Measurements from ENCODE around the gene CCDC9B.

CCDC9B gene

DNA sequence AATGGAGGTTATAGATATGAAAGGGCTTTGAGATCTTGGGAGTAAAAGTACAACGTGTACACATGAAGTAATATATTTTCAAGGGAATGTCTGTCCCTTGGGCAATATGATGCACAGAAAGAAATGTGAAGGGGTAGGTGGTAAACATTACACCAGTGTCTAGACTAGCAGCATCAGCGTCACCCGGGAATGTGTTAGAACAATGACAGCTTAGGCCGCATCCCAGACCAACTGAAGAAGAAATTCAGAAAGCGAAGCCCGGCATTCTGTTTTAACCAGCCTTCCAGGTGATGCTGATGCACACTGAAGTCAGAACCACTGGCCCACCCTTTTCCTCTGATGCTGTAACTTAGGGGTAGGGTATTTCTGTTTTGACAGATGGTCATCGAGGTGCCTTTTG, 10.9 kb downstream of the CCDC9B start:
- DNase-seq (ENCODE audit: low read depth): no peak

DNA sequence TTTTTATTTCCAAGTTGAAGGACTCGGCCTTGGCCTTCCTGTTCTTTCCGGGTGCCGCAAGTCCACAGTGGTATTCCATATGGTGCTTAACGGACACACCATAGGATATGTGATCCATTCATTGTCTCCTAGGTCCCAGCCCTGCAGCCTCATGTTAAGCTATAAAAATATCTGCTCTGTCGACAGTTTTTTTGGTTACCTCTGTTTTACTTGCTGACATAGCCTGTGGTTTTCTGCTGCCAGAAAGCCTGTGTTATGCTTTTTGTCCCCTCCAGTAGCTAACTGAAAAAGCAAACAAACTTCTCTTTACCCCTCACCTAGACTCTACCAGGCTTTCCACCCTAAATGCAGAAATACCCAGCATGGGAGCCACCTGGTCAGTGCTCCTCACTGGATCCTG, 12.0 kb downstream of the CCDC9B start:
- no peak for DNase-seq (ENCODE audit: low read depth)

DNA sequence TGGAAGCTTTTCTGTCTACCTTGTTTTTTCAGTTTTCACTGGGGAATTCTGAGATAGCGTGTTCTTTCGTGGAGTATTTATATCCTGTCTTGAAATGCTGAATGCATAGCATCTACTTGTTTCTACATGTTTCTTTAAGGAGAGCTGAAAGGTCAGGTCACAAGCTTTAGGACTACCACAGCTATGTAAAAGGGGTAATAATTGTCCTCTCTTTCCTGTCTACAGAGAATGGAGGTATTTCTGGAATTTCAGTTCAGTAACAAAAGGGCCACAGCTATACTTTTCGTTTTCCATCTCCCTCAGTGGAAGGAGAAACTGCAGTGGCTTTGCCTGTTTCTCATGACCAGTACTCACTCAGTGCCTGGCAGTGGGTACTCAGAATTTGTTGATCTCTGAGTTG, 12.6 kb downstream of the CCDC9B start:
- no peak for DNase-seq (ENCODE audit: low read depth)

DNA sequence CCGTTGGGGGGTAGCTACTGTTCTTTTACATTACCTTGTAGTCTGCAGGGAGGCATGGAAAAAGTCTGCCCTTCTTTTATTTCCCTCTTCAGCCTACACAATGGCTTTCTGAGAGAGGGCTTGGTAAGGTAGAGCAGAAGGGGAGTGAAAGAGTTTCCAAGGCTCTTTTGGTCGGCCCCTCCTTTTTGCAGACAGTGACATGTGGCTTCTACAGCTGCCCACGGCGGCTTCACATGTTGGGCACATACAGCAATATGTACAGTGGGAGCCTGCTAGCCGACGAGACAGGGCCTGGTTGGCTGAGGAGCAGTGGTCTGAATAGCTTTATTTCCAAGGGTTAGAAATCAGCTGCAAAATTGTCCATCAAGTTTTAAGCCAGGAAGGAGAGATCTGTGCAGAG, 13.3 kb downstream of the CCDC9B start:
- DNase-seq (ENCODE audit: low read depth): no peak

DNA sequence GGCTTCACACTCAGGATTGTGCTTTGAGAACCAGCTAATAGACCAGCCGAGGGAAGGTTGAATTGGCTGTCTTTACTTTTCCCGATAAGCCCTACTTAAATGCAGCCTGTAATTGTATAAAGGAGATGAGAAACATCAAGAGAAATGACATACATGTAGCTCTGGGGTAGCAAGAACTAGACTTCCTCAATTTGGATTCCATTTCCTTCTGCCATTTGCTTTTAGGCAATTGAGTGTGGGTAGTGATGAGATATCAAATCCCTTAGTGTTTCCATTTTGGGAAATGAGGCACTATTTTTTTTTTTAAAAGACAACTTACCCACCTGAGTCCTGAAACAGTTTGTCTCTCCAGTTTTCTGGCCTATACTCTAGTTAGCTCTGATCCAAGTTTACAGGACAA, 15.0 kb downstream of the CCDC9B start:
- no peak for DNase-seq (ENCODE audit: low read depth)

DNA sequence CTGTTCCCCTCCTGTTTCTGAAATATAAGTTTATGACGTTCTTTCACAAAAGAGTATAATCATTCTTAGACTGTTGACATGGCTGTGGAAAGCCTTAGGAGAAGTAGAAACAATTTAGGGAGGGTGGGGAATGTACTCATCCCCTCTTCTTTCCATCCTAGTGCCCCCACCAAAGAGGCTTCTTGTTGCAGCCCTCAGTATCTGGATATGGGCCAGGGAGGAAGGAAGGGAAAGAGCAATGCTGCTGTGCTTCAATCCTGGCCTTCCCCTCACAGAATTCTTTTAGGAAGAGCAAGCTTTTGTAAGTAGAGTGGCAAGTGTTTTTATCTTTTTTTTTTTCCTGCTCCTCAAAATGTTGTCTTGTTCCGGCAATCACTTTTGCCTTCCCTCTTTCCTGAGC, 15.6 kb downstream of the CCDC9B start:
- DNase-seq (ENCODE audit: low read depth): no peak

DNA sequence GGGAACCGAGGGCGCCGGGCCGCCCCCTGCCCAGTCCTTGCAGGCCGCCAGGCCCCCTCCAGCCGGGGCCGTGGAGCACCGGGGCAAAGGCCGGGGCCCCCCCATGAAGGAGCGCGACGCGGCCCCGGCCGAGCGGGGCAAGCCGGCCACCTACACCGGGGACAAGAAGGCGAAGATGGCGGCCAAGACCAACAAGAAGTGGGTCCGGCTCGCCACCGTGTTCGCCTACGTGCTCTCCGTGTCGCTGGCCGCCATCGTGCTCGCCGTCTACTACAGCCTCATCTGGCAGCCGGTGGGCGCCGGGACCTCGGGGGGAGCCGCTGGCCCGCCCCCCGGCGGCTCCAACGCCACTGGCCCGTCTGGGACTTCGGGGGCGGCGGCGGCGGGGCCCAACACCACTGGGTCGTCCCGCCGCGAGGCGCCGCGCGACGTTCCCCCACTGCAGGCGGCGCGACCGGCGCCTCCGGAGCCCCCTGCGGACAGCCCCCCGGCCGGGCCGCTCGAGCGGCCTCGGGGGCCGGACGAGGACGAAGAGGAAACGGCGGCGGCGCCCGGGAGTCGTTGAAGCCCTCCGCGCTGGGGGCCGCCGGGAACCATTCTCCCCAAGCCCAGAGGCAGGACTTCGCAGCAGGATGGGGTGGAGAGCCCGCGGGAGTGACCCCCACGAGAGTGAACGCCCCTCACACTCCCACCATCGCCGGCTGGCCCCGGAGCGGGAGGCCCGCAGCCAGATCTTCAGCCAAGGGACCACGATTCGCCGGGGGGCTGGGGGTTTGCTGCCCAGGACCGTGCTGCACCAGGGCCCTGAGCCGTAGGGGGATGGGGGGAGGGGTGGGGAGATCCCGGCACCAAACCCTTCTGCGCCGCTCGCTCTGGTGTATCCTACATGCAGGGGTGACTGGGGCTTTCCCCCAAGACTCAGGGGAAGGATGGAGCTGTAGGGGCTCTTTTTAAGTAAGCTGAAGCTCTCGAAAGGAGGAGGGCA, 16.5 kb downstream of the CCDC9B start:
- no peak for DNase-seq (ENCODE audit: low read depth)

DNA sequence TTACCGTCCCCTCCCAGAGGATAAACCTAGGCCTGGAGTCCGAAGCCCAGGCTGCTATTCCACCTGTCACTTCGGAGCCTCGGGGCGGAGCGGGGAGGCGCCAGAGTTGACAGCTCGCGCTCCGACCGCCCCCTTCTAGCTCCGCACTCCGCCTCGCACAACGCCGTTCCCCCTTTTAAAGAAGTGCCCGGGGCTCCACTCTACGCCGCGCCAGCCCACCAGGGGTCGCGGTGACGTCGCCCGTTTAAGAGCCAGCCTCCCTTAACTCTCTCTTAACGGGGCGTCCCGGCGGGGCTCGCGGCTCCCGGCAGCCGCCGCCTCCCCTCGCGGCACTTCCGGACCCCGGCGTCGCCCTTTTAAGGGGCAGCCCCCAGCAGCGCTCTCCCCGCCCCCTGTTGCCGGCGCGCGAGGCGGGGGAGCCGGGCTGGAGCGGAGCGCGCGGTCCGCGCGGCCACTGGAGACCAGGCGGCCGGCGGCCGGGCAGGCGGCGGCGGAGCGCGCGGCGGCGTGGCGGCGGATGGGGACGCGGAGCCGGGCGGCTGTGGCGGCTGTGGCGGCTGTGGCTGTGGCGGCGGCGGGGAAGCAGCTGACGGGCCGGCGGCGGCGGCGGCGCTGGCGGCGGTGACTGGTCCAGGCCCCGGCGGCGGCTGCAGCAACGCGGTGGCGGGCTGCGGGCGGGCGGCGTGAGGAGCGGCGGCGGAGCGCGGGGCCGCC, 17.3 kb downstream of the CCDC9B start, which contains the start of gene INAFM2:
INAFM2 (plus strand) TSS at position 454 of the 714 bp plus-strand sequence. CDS start 364 bp downstream, outside the sequence.
- DNase-seq (ENCODE audit: low read depth): peak; percentile 91

DNA sequence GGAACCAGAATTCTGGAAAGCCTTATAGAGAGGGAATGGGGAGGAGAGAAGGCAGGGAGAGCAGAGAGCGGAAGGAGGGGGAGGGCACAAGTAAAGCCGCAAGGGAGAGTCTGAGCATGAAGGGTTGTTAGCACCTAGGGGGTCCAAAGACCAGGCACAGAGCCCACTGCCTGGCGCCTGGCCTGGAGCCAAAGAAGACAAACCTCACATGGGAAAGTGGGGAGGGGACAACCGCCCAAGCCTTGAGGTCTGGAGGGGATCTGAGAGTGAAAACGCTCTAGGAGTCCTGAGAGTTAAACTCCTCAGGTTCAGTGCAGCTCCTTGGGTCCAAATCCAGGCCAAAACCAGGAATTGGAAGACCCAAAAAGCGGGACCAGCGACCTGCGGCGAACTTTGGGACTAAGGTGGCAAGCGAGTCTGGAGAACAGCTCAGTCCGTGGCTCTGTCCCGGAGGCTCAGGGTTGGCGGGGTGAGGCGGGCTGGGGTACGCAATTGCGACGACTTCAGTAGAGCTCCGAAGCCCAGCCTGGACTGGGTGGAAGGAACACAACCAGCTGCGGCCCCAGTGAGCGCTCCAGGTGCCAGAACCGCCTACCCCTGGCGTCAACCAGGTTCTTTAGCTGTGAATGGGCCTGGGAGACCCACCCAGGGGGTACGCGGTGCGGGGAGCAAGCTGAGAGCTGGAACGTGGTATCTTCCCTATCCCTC, 18.1 kb downstream of the CCDC9B start:
- DNase-seq (ENCODE audit: low read depth): no peak

DNA sequence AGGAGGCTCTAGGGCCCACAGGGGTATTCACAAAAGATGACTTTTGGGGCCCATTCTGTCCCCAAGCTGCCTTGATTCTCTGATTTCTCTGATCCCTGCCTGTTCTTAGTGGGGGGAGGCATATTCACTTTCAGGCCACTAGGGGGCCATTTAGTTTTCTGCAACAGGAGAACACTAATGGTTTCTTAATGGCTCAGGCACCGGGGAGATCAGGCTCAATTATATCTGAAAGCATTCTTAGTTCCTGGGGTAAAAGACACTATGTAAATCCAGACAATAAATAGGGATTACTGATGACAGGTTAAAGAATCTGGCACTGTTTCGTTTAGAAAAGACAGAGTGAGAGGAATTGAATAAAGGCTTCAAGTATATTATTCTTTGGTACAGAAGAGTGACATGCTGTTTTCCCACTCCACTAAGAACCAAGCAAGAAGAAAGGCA, 19.8 kb downstream of the CCDC9B start:
- DNase-seq (ENCODE audit: low read depth): no peak

DNA sequence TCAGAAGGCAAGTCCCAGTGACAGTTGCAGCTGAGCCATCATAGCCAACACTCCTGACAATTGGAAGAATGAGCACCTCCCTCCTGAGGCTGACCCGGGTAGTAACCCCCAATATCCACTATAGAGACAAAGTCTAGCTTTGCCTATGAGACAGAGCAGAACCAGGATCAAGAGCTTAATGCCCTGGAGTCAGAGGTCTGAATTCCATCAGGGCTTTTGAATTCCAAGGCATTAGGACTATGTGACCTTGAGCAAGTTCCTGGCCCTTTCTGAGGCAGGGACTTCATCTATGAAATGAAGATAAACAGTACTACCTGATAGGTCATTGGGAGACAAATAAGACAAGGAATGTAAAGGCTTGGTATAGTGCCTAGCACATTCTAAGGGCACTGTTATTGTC, 20.3 kb downstream of the CCDC9B start:
- DNase-seq (ENCODE audit: low read depth): no peak

DNA sequence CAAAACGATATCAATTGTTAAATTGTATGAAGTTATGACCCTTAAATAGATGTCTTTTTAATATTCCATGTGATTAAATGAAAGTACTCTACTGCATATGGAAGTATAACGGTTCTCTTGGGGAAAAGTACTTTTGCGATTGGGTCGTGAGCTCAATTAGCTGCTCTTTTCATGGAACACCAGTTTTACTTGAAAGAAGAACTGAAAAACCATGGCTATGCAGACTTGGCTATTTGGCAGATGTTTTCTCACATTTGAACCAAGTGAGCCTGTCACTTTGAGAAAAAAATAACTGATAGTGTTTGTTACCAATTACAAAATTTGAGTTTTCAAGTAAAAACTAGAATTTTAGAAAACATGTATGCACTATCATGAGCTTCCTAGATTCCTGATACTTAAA, 23.2 kb downstream of the CCDC9B start:
- DNase-seq (ENCODE audit: low read depth): no peak

DNA sequence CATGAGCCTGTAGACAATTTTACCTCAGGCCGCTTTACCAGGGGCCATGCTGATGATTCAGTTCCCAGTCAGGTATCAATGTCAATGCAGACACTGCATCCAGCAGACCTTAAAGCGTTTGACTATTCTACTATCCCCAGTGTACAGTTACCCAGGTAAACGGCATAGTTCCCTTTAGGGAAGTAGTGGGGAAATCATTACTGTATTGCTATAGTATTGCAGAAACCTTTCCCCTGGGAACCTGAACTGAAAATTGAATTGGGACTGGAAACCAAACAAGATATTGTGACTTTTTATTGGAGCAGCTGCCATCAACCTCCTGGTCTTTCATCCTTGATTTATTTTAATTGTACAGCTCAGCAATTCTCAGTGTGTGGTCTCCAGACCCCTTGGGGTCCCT, 23.8 kb downstream of the CCDC9B start:
- no peak for DNase-seq (ENCODE audit: low read depth)

DNA sequence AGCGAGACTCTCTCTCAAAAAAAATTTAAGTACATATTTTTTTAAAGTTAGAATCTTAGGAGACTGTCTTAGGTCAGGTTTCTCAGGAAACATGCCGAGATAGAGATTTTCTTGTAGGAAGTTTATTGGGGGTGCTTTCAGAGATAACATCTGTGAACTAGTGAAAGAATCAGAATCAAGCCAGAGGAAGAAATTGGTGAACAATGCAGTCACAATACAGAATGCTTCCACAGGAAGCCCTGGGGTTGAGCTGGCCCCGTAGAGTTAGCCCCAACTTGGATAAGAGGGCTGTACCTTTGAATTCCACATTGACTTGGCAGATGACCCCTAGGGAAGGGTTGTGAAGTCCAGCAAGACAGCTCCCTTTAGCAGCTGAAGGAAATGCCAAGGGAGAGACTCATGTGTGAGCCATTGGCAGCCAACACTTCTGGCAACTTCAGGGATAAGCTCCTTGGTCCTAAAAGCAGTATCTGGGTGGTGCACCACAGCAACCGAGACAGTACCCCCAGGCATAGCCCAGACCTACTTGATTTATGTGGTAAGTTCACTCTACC, 25.9 kb downstream of the CCDC9B start:
- DNase-seq (ENCODE audit: low read depth): no peak

DNA sequence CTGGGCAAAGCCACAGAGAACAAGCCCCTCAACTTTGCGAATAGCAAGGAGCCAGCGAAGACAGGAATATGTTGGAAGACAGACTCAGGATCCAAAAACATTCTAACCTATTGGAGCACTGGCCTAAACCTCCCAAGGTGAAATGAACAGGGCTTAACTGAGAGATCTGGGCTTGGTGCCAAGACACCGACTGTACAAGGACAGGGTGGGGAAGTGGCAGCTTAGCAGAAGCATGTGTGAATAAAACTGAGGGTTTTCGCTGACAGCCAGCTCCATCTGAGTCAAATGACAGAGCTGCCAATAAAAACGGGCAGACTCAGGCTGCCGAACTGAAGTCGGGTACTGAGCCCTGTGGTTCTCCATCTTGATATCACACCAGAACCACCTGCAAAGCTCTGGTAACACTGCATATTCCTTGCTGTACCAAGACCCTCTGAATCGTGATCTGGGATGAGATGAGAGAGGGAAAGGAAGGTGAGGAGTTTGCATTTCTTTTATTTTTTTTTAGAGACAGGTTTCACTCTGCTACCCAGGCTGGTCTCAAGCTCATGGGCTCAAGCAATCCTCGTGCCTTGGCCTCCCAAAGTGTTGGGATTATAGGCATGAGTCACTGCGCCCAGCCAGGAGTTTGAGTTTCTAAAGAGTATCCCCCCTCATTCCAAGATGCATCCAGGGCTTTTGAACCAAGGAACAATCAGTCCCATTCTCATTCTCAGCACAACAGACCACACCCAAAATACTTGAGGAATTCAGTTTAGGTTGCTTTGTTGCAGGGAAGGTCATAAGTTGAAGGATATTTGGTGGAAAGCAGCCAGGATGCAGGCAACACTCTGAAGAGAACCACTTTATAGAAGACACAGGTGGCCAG, 27.0 kb downstream of the CCDC9B start:
- DNase-seq (ENCODE audit: low read depth): no peak

DNA sequence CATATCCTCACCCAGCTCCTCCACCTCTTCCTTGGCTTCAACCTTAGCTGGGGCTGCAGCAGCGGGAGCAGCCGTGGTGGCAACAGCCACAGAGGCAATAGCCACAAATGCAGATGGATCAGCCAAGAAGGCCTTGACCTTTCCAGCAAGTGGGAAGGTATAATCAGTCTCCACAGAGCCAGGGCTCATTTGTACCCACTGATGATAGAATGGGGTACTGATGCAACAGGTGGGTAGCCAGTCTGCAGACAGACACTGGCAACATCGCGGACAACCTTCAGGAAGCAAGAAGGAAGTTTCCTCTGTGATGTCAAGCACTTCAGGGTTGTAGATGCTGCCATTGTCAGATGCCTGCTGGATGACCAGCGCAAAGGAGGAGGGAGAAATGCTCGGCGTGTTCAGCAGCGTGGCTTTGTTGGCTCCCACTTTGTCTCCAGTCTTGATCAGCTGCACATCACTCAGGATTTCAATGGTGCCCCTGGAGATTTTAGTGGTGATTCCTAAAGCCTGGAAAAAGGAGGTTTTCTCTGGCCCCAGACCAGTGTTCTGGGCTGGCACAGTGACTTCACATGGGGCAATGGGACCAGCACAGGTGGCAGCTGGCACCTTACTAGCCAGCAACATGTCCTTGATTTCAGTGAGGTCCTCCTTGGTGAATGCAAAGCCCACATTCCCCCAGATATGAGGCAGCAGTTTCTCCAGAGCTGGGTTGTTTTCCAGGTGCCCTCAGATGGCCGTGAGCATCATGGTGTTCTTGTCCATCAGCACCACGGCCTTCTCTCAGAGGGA, 28.2 kb downstream of the CCDC9B start:
- no peak for DNase-seq (ENCODE audit: low read depth)

DNA sequence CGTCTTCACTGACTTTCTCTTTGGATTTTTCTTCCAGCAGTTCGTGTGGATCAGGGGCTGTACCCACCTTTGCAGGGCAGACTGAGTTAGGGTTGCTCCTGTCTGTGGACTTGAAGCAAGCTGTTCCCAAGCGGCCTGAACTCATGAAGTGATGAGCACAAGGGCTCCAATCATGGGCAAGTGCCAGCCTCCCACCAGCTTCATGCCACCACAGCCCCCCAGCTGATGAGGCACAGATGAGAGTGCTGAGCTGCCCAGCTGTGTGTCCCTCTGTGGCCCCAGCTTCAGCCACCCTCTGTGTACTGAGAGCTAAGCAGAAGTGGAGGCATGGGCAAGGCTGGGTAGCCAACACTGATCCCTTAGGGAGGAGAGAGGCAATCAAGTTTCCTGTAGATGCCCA, 29.7 kb downstream of the CCDC9B start:
- no peak for DNase-seq (ENCODE audit: low read depth)

DNA sequence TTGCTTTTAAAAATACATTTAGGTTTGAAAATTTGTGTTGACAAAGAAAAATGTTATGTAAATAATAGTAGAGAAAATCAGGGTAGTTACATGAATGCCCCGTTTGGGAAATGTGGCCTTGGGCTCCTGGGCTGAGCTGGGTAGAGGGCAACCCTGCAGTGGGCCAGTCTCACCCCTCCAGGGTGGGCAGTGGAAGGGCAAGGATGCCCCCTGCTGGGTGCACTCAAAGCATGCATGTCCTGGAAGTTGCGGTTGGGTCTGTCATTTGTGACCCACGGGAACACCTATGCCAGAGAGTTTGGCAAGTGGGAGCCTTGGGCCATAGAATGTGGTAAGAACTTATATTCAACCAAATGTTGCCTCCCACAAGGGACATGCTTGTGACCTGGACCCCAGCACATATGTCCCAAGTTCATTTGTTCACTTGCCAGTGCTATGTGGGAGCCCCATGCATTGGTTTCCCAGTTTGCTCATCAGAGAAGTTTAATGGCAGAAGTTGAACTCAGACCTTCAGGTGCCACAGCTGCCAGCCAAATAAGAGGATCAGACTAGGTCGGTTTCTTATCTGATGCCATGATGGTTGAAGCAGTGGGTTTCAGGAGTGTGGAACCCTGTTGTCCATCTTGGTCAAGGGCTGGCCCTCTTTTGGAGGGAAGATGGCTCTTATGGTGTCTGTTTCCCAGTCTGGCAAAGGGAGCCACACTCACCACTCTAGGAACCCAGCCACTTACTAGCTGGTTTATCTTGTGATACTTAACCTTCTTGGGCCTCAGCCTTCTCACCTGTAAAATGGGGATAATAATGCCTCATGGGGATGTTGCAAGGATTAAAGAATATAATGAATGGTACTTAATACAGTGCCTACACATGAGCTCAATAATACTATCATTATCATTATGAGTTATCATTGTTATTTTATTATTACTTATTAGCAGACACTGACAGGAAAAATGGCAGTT, 30.5 kb downstream of the CCDC9B start:
- no peak for DNase-seq (ENCODE audit: low read depth)

DNA sequence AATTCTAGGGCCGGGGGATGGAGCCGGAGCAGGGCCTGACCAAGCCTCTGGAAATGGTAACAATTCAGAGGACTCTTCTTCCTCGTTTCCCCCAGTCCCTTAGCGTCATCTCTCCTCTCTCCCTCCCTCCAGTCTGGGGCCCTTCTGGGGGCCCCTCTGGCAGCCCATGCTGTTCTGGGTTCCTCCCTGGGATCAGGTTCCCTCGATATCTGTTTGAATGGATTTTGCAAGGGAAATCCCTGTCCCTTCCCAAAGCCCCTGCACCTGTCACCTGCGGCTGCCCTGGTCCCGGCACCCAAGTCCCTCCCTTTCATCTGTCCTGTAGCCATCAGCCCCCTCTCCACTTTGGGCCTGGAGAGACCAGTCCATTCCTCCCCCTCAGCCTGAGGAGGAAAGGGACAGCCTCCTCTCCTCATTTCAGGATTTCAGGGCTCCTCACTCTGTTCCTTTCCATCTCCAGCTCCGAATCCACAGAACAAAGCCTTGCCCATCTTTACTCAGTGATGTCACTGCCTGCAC, 31.3 kb downstream of the CCDC9B start:
- DNase-seq (ENCODE audit: low read depth): no peak
